Neural progenitor cell (in vitro differentiated cells): ENCODE results near the gene GALNT18.

Source experiments
- EZH2 ChIP-seq: fragments of 200-600 bp; sonication (generic); IDR thresholded peaks from 2 replicates; pipeline ENCODE4 v1.6.1; 2017; ENCODE audit warnings: antibody characterized with exemption, mild to moderate bottlenecking, moderate library complexity
- TF ChIP-seq, protein P1 (sequence below): fragments of 200-600 bp; sonication (generic); IDR thresholded peaks from 2 replicates; pipeline ENCODE4 v1.5.1; 2017; ENCODE audit warnings: antibody characterized with exemption, mild to moderate bottlenecking

GRCh38 chr11:11345099-11345498 is 276.7 kb downstream of the GALNT18 start:
- TF ChIP-seq, protein P1, sequence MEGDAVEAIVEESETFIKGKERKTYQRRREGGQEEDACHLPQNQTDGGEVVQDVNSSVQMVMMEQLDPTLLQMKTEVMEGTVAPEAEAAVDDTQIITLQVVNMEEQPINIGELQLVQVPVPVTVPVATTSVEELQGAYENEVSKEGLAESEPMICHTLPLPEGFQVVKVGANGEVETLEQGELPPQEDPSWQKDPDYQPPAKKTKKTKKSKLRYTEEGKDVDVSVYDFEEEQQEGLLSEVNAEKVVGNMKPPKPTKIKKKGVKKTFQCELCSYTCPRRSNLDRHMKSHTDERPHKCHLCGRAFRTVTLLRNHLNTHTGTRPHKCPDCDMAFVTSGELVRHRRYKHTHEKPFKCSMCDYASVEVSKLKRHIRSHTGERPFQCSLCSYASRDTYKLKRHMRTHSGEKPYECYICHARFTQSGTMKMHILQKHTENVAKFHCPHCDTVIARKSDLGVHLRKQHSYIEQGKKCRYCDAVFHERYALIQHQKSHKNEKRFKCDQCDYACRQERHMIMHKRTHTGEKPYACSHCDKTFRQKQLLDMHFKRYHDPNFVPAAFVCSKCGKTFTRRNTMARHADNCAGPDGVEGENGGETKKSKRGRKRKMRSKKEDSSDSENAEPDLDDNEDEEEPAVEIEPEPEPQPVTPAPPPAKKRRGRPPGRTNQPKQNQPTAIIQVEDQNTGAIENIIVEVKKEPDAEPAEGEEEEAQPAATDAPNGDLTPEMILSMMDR: no peak
- TF ChIP-seq EZH2: no peak
